Endothelial cell of umbilical vein (primary cell): ENCODE measurements around the gene FAM187B. TPM values are rescaled to one million over a fixed set of nuclear protein-coding genes. Genes with fewer than 3 reads are reported as not detected.

Source experiments
- BruUV-seq: library from RNA; stranded (reverse); fragments of 400-500 nt; replicated peaks from 2 replicates; lab custom pipeline; 2021; lab: Mats Ljungman, UMichigan
- CTCF ChIA-PET: fragments of 300-600, 350-600 bp; sonication (Branson Sonifier 250); formaldehyde crosslinking; loops from one replicate; lab custom pipeline; 2021; ENCODE audit warnings: antibody characterized with exemption, inconsistent platforms; lab: Charles Lee
- POLR2A ChIA-PET: fragments of 300-600, 350-600 bp; sonication (Branson Sonifier 250); formaldehyde crosslinking; loops from one replicate; lab custom pipeline; 2021; ENCODE audit warnings: antibody characterized with exemption, inconsistent platforms; lab: Charles Lee
- DNase-seq: peaks from one replicate; pipeline ENCODE4 v3.0.0-alpha.2; 2011; ENCODE audit warnings: low read depth, low spot score
- FAIRE-seq: peaks from 2 replicates; lab custom pipeline; 2011; peaks lifted over from hg19 to GRCh38; lab: Jason Lieb, UNC
- H2AFZ ChIP-seq: 2 replicates; pipeline ENCODE4 v1.6.0; 2012; ENCODE audit warnings: low read depth, low read length, control low read depth, inconsistent platforms
- H3K27ac ChIP-seq: 2 replicates; pipeline ENCODE4 v1.5.1; 2011; ENCODE audit warnings: low read depth, mild to moderate bottlenecking, control low read depth, low read length, moderate library complexity; ENCODE audit not compliant: insufficient read depth
- H3K27me3 ChIP-seq, 2 experiments: 2 replicates each; pipeline versions ENCODE4 v1.6.0 to v1.6.1; 2011; ENCODE audit warnings: low read length in 2 of 2, mixed read lengths in 1 of 2; ENCODE audit not compliant: control insufficient read depth in 2 of 2, insufficient read depth in 2 of 2
- H3K36me3 ChIP-seq, 2 experiments: 2 replicates in 1 of 2; 3 replicates in 1 of 2; pipeline ENCODE4 v1.5.1; 2011; ENCODE audit warnings: low read length in 2 of 2, mild to moderate bottlenecking in 1 of 2, moderate library complexity in 1 of 2; ENCODE audit not compliant: control insufficient read depth in 2 of 2, insufficient read depth in 2 of 2; ENCODE audit errors: extremely low read depth in 1 of 2
- H3K4me1 ChIP-seq: 3 replicates; pipeline ENCODE4 v1.5.1; 2011; ENCODE audit warnings: mild to moderate bottlenecking, low read length; ENCODE audit not compliant: control insufficient read depth, insufficient read depth; ENCODE audit errors: extremely low read depth
- H3K4me2 ChIP-seq: 2 replicates; pipeline ENCODE4 v1.6.1; 2011; ENCODE audit warnings: low read length, control low read depth, mixed read lengths; ENCODE audit not compliant: insufficient read depth
- H3K4me3 ChIP-seq, 3 experiments: fragments of 200-600 bp in 1 of 3; sonication (generic), shearing (Covaris generic) in 1 of 3; replicated peaks in 1 of 3; 2 replicates each; pipeline ENCODE4 v1.5.1; 2011 to 2016; ENCODE audit warnings: control low read depth in 3 of 3, low read length in 3 of 3, mild to moderate bottlenecking in 2 of 3, inconsistent platforms in 1 of 3, low read depth in 1 of 3, moderate library complexity in 1 of 3; ENCODE audit not compliant: insufficient read depth in 1 of 3
- H3K79me2 ChIP-seq: 2 replicates; pipeline ENCODE4 v1.6.0; 2012; ENCODE audit warnings: low read length, inconsistent platforms; ENCODE audit not compliant: control insufficient read depth, insufficient read depth
- H3K9ac ChIP-seq: replicated peaks from 2 replicates; pipeline ENCODE3; 2011; ENCODE audit warnings: low read length, control low read depth; ENCODE audit not compliant: insufficient read depth; ENCODE audit errors: extremely low read depth
- H3K9me1 ChIP-seq: replicated peaks from 3 replicates; pipeline ENCODE4 v1.6.0; 2011; ENCODE audit warnings: mild to moderate bottlenecking, low read length; ENCODE audit not compliant: control insufficient read depth, insufficient read depth; ENCODE audit errors: extremely low read depth
- H3K9me3 ChIP-seq: replicated peaks from 2 replicates; pipeline ENCODE4 v1.5.1; 2012; ENCODE audit warnings: low read length, inconsistent platforms; ENCODE audit not compliant: control insufficient read depth, insufficient read depth
- H4K20me1 ChIP-seq: replicated peaks from 2 replicates; pipeline ENCODE3; 2011; ENCODE audit warnings: mild to moderate bottlenecking, low read length; ENCODE audit not compliant: control insufficient read depth, insufficient read depth; ENCODE audit errors: extremely low read depth
- EZH2 ChIP-seq: IDR thresholded peaks from 2 replicates; pipeline ENCODE4 v1.6.1; 2012; ENCODE audit warnings: borderline replicate concordance, low read depth, mild to moderate bottlenecking, moderate library complexity, low read length, inconsistent platforms; ENCODE audit not compliant: severe bottlenecking
- FOS ChIP-seq: IDR thresholded peaks from 2 replicates; pipeline ENCODE4 v1.6.1; 2011; ENCODE audit warnings: mild to moderate bottlenecking, low read length, moderate library complexity, borderline replicate concordance; ENCODE audit not compliant: insufficient read depth
- GATA2 ChIP-seq: IDR thresholded peaks from 2 replicates; pipeline ENCODE4 v1.7.0; 2011; ENCODE audit warnings: low read depth, mild to moderate bottlenecking, moderate library complexity, mixed read lengths, low read length; ENCODE audit not compliant: insufficient read length, insufficient read depth
- JUN ChIP-seq: IDR thresholded peaks from 2 replicates; pipeline ENCODE4 v1.6.1; 2011; ENCODE audit warnings: borderline replicate concordance, low read depth; ENCODE audit not compliant: insufficient read length, insufficient read depth
- MAX ChIP-seq: IDR thresholded peaks from 2 replicates; pipeline ENCODE4 v1.6.1; 2011; ENCODE audit not compliant: insufficient read depth, insufficient read length
- MYC ChIP-seq: IDR thresholded peaks from one replicate; pipeline ENCODE4 v1.6.1; 2011; ENCODE audit warnings: mild to moderate bottlenecking, low read depth, low read length
- POLR2A ChIP-seq: IDR thresholded peaks from 2 replicates; pipeline ENCODE4 v1.6.1; 2012; ENCODE audit warnings: low read depth, mild to moderate bottlenecking, control low read depth, low read length
- POLR2AphosphoS5 ChIP-seq: IDR thresholded peaks from 2 replicates; pipeline ENCODE4 v1.6.1; 2012; ENCODE audit warnings: low read depth, mild to moderate bottlenecking, control low read depth, low read length, moderate library complexity; ENCODE audit not compliant: insufficient read depth
- dilution Hi-C: fragments of 300-500 bp; cut with MboI; formaldehyde crosslinking; loops from one replicate; pipeline ENCODE4 v1.15.0; 2019; ENCODE audit warnings: low sequenced_read_pairs; ENCODE audit not compliant: extremely low pct_ligation_motif_present
- intact Hi-C: fragments of 100-400 bp; cut with micrococcal nuclease; formaldehyde crosslinking; loops from one replicate; pipeline ENCODE4 v1.10.0; 2022
- polyA plus RNA-seq, 4 experiments: library from polyadenylated mRNA; depleted of rRNA in 3 of 4; stranded (reverse) in 3 of 4; unstranded in 1 of 4; fragments of >200 nt; gene quantifications; 2 replicates each; pipeline versions ENCODE4 v1.2.1 to v1.2.3, GENCODE V29; 2011 to 2012; ENCODE audit warnings: missing spikeins in 1 of 4
- total RNA-seq: library from RNA; stranded (reverse); gene quantifications from 2 replicates; pipeline ENCODE4 v1.2.3, GENCODE V29; 2021
- TF ChIP-seq, protein P1 (sequence below), 2 donors: IDR thresholded peaks; 1 replicate in 1 of 2; 2 replicates in 1 of 2; pipeline ENCODE4 v1.5.1; 2011; ENCODE audit warnings: low read length in 2 of 2, mild to moderate bottlenecking in 2 of 2, moderate library complexity in 2 of 2, control low read depth in 1 of 2, inconsistent platforms in 1 of 2, low read depth in 1 of 2; ENCODE audit not compliant: insufficient read depth in 1 of 2; ENCODE audit errors: extremely low read depth in 1 of 2

FAM187B gene
- total and polyA plus RNA-seq, 2 donors (not counting 3 experiments of a cell fraction or from before 2014, with no cell fraction given), result not detected

- Histone ChIP-seq H4K20me1 (no peaks in the 10 kb centered on the region), H3K9ac (no peak overlapping the region), H2AFZ (no peak overlapping the region), H3K4me3 (no peak overlapping the region), H3K27me3 (peaks cover 27 to 52% of the 10 kb centered on the region in 2 experiments), H3K4me1 (no peaks in the 10 kb centered on the region), H3K36me3 (no peaks in the 10 kb centered on the region), H3K27ac (no peak overlapping the region), H3K9me1 (no peaks in the 10 kb centered on the region), H3K9me3 (no peaks in the 10 kb centered on the region), H3K79me2 (no peaks in the 10 kb centered on the region), H3K4me2 (no peak overlapping the region)
- DNase-seq (no peak), FAIRE-seq (no peak)
- dilution Hi-C loops, result no loop called here
- POLR2A ChIA-PET, result no interaction called here
- no TSS peak for BruUV-seq
- intact Hi-C loops, result no loop called here
- CTCF ChIA-PET, result no interaction called here
- no peak for TF ChIP-seq MYC
- TF ChIP-seq GATA2, result no peak
- TF ChIP-seq, protein P1, sequence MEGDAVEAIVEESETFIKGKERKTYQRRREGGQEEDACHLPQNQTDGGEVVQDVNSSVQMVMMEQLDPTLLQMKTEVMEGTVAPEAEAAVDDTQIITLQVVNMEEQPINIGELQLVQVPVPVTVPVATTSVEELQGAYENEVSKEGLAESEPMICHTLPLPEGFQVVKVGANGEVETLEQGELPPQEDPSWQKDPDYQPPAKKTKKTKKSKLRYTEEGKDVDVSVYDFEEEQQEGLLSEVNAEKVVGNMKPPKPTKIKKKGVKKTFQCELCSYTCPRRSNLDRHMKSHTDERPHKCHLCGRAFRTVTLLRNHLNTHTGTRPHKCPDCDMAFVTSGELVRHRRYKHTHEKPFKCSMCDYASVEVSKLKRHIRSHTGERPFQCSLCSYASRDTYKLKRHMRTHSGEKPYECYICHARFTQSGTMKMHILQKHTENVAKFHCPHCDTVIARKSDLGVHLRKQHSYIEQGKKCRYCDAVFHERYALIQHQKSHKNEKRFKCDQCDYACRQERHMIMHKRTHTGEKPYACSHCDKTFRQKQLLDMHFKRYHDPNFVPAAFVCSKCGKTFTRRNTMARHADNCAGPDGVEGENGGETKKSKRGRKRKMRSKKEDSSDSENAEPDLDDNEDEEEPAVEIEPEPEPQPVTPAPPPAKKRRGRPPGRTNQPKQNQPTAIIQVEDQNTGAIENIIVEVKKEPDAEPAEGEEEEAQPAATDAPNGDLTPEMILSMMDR (IDR thresholded peaks at IDR 0.05; ENCODE audit: extremely low read depth in 1 of 2, insufficient read depth in 1 of 2, low read depth in 1 of 2, low read length in 2 of 2), result no peak
- TF ChIP-seq JUN, result no peak
- TF ChIP-seq POLR2AphosphoS5, result no peak
- no peak for TF ChIP-seq MAX
- TF ChIP-seq EZH2, result no peak
- no peak for TF ChIP-seq FOS
- TF ChIP-seq POLR2A, result no peak
These were observed 18.0 kb upstream of the FAM187B start for GRCh38 chr19:35246466-35247092.
